H1 (cell line): ENCODE data around the gene RFK. TPM values are rescaled to one million over a fixed set of nuclear protein-coding genes. Genes with fewer than 3 reads are reported as not detected.

Experiments
- CTCF ChIA-PET: fragments of 300-600 bp; sonication (Branson Sonifier 250); formaldehyde crosslinking; loops from one replicate; lab custom pipeline; 2021; ENCODE audit not compliant: partially characterized antibody; lab: Charles Lee
- POLR2A ChIA-PET: fragments of 300-600 bp; sonication (Branson Sonifier 250); formaldehyde crosslinking; loops from one replicate; lab custom pipeline; 2021; ENCODE audit warnings: inconsistent platforms; ENCODE audit not compliant: partially characterized antibody; lab: Charles Lee
- DNase-seq, 2 experiments: peaks; one replicate each; pipeline versions ENCODE4 v3.0.0 to v3.0.0-alpha.2; 2010 to 2022; ENCODE audit warnings: low spot score in 2 of 2, low read depth in 1 of 2, mixed read lengths in 1 of 2
- FAIRE-seq: peaks from 2 replicates; lab custom pipeline; 2011; peaks lifted over from hg19 to GRCh38; lab: Jason Lieb, UNC
- H2AFZ ChIP-seq: 2 replicates; pipeline ENCODE4 v1.8.1; 2012; ENCODE audit warnings: low read length, inconsistent platforms
- H2AK5ac ChIP-seq: 2 replicates; pipeline ENCODE4 v1.6.1; 2013; ENCODE audit warnings: low read depth, low read length
- H2BK120ac ChIP-seq: replicated peaks from 2 replicates; pipeline ENCODE3; 2013; ENCODE audit warnings: low read depth, low read length, inconsistent platforms
- H2BK12ac ChIP-seq: 2 replicates; pipeline ENCODE4 v1.6.1; 2013; ENCODE audit warnings: low read depth, low read length
- H2BK15ac ChIP-seq: 2 replicates; pipeline ENCODE4 v1.6.1; 2013; ENCODE audit warnings: low read length
- H2BK20ac ChIP-seq: 2 replicates; pipeline ENCODE4 v1.6.1; 2013; ENCODE audit warnings: low read length
- H2BK5ac ChIP-seq: 2 replicates; pipeline ENCODE4 v1.6.1; 2013; ENCODE audit warnings: low read depth, low read length
- H3K14ac ChIP-seq: 2 replicates; pipeline ENCODE4 v1.6.1; 2013; ENCODE audit warnings: inconsistent platforms; ENCODE audit not compliant: insufficient read length
- H3K18ac ChIP-seq: 2 replicates; pipeline ENCODE4 v1.6.1; 2013; ENCODE audit warnings: low read length; ENCODE audit errors: extremely low read depth
- H3K23ac ChIP-seq: 2 replicates; pipeline ENCODE4 v1.6.1; 2013; ENCODE audit warnings: inconsistent platforms; ENCODE audit not compliant: insufficient read length
- H3K23me2 ChIP-seq: 2 replicates; pipeline ENCODE4 v1.6.1; 2013; ENCODE audit warnings: low read depth, low read length
- H3K27ac ChIP-seq: 2 replicates; pipeline ENCODE4 v1.6.1; 2011; ENCODE audit warnings: low read depth, low read length, inconsistent platforms
- H3K27me3 ChIP-seq, 4 experiments: replicated peaks in 1 of 4; 1 replicate in 1 of 4; 2 replicates in 3 of 4; pipeline versions ENCODE4 v1.6.1 to v1.8.1; 2011 to 2013; ENCODE audit warnings: low read length in 3 of 4, mild to moderate bottlenecking in 3 of 4, inconsistent platforms in 2 of 4, mixed read lengths in 2 of 4, moderate library complexity in 1 of 4; ENCODE audit not compliant: control insufficient read depth in 3 of 4, insufficient read depth in 3 of 4; ENCODE audit errors: extremely low read depth in 1 of 4
- H3K36me3 ChIP-seq, 4 experiments: 2 replicates each; pipeline versions ENCODE4 v1.6.1 to v1.8.1; 2011 to 2013; ENCODE audit warnings: mild to moderate bottlenecking in 4 of 4, low read length in 3 of 4, moderate library complexity in 2 of 4, control low read depth in 1 of 4, inconsistent platforms in 1 of 4; ENCODE audit not compliant: insufficient read depth in 4 of 4, control insufficient read depth in 2 of 4
- H3K4ac ChIP-seq: replicated peaks from 2 replicates; pipeline ENCODE3; 2013; ENCODE audit warnings: low read length, low read depth, mixed read lengths, inconsistent platforms; ENCODE audit not compliant: insufficient read length
- H3K4me1 ChIP-seq, 4 experiments: replicated peaks in 1 of 4; 1 replicate in 1 of 4; 2 replicates in 3 of 4; pipeline versions ENCODE4 v1.6.1 to v1.8.1; 2011 to 2013; ENCODE audit warnings: low read length in 3 of 4, inconsistent platforms in 2 of 4, mixed read lengths in 1 of 4; ENCODE audit not compliant: insufficient read depth in 4 of 4, control insufficient read depth in 3 of 4
- H3K4me2 ChIP-seq, 2 experiments: 2 replicates each; pipeline versions ENCODE4 v1.6.1 to v1.8.1; 2011 to 2013; ENCODE audit warnings: low read depth in 2 of 2, low read length in 2 of 2, control low read depth in 1 of 2, inconsistent platforms in 1 of 2, mild to moderate bottlenecking in 1 of 2; ENCODE audit not compliant: insufficient read depth in 1 of 2
- H3K4me3 ChIP-seq, 4 experiments: fragments of 200-600, 300-600 bp in 1 of 4; sonication (generic), shearing (Covaris generic), sonication (Bioruptor Twin) in 1 of 4; 2 replicates each; pipeline versions ENCODE4 v1.5.1 to v1.8.1; 2011 to 2016; ENCODE audit warnings: low read length in 4 of 4, low read depth in 3 of 4, control low read depth in 2 of 4, inconsistent platforms in 2 of 4, mild to moderate bottlenecking in 2 of 4, mixed read lengths in 1 of 4, moderate library complexity in 1 of 4; ENCODE audit not compliant: insufficient read depth in 2 of 4; ENCODE audit errors: extremely low read depth in 1 of 4
- H3K56ac ChIP-seq: replicated peaks from 2 replicates; pipeline ENCODE3; 2013; ENCODE audit warnings: low read depth, mild to moderate bottlenecking, mixed read lengths, low read length, inconsistent platforms; ENCODE audit not compliant: insufficient read length
- H3K79me1 ChIP-seq: 2 replicates; pipeline ENCODE4 v1.6.1; 2013; ENCODE audit warnings: low read depth, low read length, control low read depth
- H3K79me2 ChIP-seq, 2 experiments: 2 replicates each; pipeline versions ENCODE4 v1.6.1 to v1.8.1; 2012 to 2013; ENCODE audit warnings: low read length in 2 of 2, mild to moderate bottlenecking in 2 of 2, inconsistent platforms in 1 of 2; ENCODE audit not compliant: insufficient read depth in 2 of 2, control insufficient read depth in 1 of 2
- H3K9ac ChIP-seq, 4 experiments: replicated peaks in 1 of 4; 1 replicate in 1 of 4; 2 replicates in 3 of 4; pipeline versions ENCODE4 v1.6.1 to v1.8.1; 2011 to 2013; ENCODE audit warnings: low read depth in 3 of 4, low read length in 3 of 4, control low read depth in 2 of 4, mild to moderate bottlenecking in 2 of 4, moderate library complexity in 2 of 4, inconsistent platforms in 1 of 4; ENCODE audit errors: extremely low read depth in 1 of 4
- H3K9me3 ChIP-seq, 2 experiments: 2 replicates each; pipeline versions ENCODE4 v1.6.1 to v1.8.1; 2012 to 2013; ENCODE audit warnings: mild to moderate bottlenecking in 2 of 2, moderate library complexity in 2 of 2, control low read depth in 1 of 2, inconsistent platforms in 1 of 2, low read depth in 1 of 2, low read length in 1 of 2, mixed read lengths in 1 of 2; ENCODE audit not compliant: insufficient read depth in 2 of 2
- H4K20me1 ChIP-seq, 2 experiments: replicated peaks in 1 of 2; 2 replicates each; pipeline versions ENCODE3 to v1.8.1; 2011 to 2013; ENCODE audit warnings: inconsistent platforms in 2 of 2, low read length in 2 of 2, mild to moderate bottlenecking in 1 of 2; ENCODE audit not compliant: insufficient read depth in 2 of 2, control insufficient read depth in 1 of 2
- H4K5ac ChIP-seq: 2 replicates; pipeline ENCODE4 v1.6.1; 2013; ENCODE audit warnings: low read length, low read depth, mixed read lengths, inconsistent platforms; ENCODE audit not compliant: insufficient read length
- H4K8ac ChIP-seq: 2 replicates; pipeline ENCODE4 v1.8.0; 2013; ENCODE audit warnings: mild to moderate bottlenecking, moderate library complexity, low read length, inconsistent platforms; ENCODE audit not compliant: insufficient read depth; ENCODE audit errors: extremely low read depth
- H4K91ac ChIP-seq: replicated peaks from 2 replicates; pipeline ENCODE3; 2013; ENCODE audit warnings: low read length, mixed read lengths, inconsistent platforms; ENCODE audit not compliant: insufficient read length
- CEBPB ChIP-seq: IDR thresholded peaks from 2 replicates; pipeline ENCODE4 v1.6.1; 2012; ENCODE audit warnings: low read depth, low read length
- CHD1 ChIP-seq: IDR thresholded peaks from 2 replicates; pipeline ENCODE4 v1.6.1; 2012; ENCODE audit warnings: low read depth, low read length, improper control_type of control experiment
- HDAC2 ChIP-seq, 2 experiments: fragments of 300-600 bp in 1 of 2; sonication (generic) in 1 of 2; IDR thresholded peaks; 2 replicates each; pipeline ENCODE4 v1.6.1; 2011 to 2012; ENCODE audit warnings: low read depth in 2 of 2, low read length in 2 of 2, mild to moderate bottlenecking in 2 of 2, moderate library complexity in 2 of 2, borderline replicate concordance in 1 of 2, inconsistent platforms in 1 of 2
- HDAC6 ChIP-seq: IDR thresholded peaks from one replicate; pipeline ENCODE4 v1.7.1; 2012; ENCODE audit warnings: low read depth, mild to moderate bottlenecking, inconsistent platforms, low read length, moderate library complexity
- SAP30 ChIP-seq: fragments of 300-600 bp; sonication (generic); IDR thresholded peaks from 2 replicates; pipeline ENCODE4 v1.7.1; 2012; ENCODE audit warnings: low read length, moderate library complexity, mild to moderate bottlenecking, inconsistent platforms; ENCODE audit not compliant: insufficient read depth, insufficient replicate concordance
- SIN3A ChIP-seq, 2 experiments: IDR thresholded peaks in 1 of 2; conservative IDR thresholded peaks in 1 of 2; 2 replicates each; pipeline ENCODE4 v1.6.1; 2011 to 2012; ENCODE audit warnings: low read length in 2 of 2, improper control_type of control experiment in 1 of 2, low read depth in 1 of 2, mild to moderate bottlenecking in 1 of 2
- SIRT6 ChIP-seq: IDR thresholded peaks from one replicate; pipeline ENCODE4 v1.7.1; 2012; ENCODE audit warnings: low read length, inconsistent platforms
- SIX5 ChIP-seq: IDR thresholded peaks from 2 replicates; pipeline ENCODE4 v1.6.1; 2011; ENCODE audit warnings: mild to moderate bottlenecking, low read depth, low read length
- WGBS, 2 experiments: shearing (Covaris generic) in 1 of 2; methylation state at CpG; one replicate each; pipeline versions ENCODE4 v1.1.6 to v1.1.7; 2013 to 2015; ENCODE audit warnings: low lambda C conversion rate in 2 of 2, mixed read lengths in 2 of 2, inconsistent platforms in 1 of 2, low coverage in 1 of 2, missing lambda C conversion rate in 1 of 2; ENCODE audit not compliant: insufficient replicate concordance in 2 of 2, insufficient coverage in 1 of 2, insufficient read length in 1 of 2; ENCODE audit errors: extremely low coverage in 1 of 2, missing lambda C conversion rate in 1 of 2; 5-methylcytosine and 5-hydroxymethylcytosine counted together
- polyA plus RNA-seq, 7 experiments: library from polyadenylated mRNA; depleted of rRNA in 3 of 7; stranded (reverse) in 5 of 7; unstranded in 2 of 7; fragments of >200 nt in 5 of 7; fragments of 200-250 nt in 2 of 7; gene quantifications; 1 replicate in 5 of 7; 2 replicates in 1 of 7; 4 replicates in 1 of 7; pipeline versions ENCODE4 v1.2.1 to v1.2.3, GENCODE V29; 2011 to 2013; ENCODE audit warnings: missing spikeins in 2 of 7, mixed read lengths in 2 of 7
- total RNA-seq: library from RNA; stranded (reverse); fragmentation: NEBNext Ultra II Directional; extraction: Animal tissue kit (Norgen Biotek cat#: 25700); gene quantifications from 2 replicates; pipeline ENCODE4 v1.2.1, GENCODE V29; 2021

The RFK gene
- total and polyA plus RNA-seq, 2 of the 8 experiments (the other 6 are each of a cell fraction or from before 2014, with no cell fraction given): 4.3 to 10.6 TPM

DNA sequence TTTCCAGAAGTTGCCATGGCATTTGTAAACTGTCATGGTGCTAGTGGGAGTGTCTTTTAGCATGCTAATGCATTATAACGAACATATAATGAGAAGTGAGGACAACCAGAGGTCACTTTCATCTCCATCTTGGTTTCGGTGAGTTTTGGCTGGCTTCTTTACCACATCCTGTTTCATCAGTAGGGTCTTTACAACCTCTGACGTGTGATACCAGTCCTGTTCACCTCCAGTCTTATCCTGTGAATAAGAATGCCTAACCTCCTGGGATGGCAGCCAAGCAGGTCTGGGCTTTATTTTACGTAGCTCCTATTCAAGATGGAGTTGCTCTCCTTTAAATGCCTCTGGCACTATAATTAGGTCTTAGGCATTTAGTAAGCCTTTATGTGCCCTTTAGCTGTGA lies 20.4 kb upstream of the RFK start:
- Histone ChIP-seq H3K36me3 (no peaks in the 10 kb centered on the region), H2AFZ (no peak overlapping the region), H3K14ac (no peak overlapping the region), H2BK15ac (0 out of 2 replicates have a peak overlapping the region, but pooled peaks have one; percentile 65), H3K18ac (no peak overlapping the region), H2BK20ac (no peak overlapping the region), H3K4ac (no peak overlapping the region), H2AK5ac (no peak overlapping the region), H2BK120ac (no peak overlapping the region), H4K91ac (no peak overlapping the region), H4K20me1 (no peaks in the 10 kb centered on the region), H2BK12ac (no peak overlapping the region), H3K79me2 (no peaks in the 10 kb centered on the region), H4K8ac (no peak overlapping the region), H3K23ac (no peak overlapping the region), H3K27ac (no peak overlapping the region), H3K4me1 (peaks cover 0 to 6% (median 0%) of the 10 kb centered on the region in 4 experiments; a peak in 2 of 7 replicates), H3K9ac (no peak overlapping the region), H4K5ac (no peak overlapping the region), H3K79me1 (no peaks in the 10 kb centered on the region), H3K4me3 (no peak overlapping the region), H3K27me3 (peaks cover 0 to 4% (median 0%) of the 10 kb centered on the region in 4 experiments; a peak in 1 of 7 replicates), H3K9me3 (peaks cover 0 to 4% of the 10 kb centered on the region in 2 experiments; a peak in 2 of 4 replicates), H2BK5ac (0 out of 2 replicates have a peak overlapping the region, but pooled peaks have one; percentile 7), H3K56ac (no peak overlapping the region), H3K23me2 (no peaks in the 10 kb centered on the region), H3K4me2 (no peak overlapping the region)
- ChIA-PET CTCF (interaction anchor here (0.6 to 1.1 kb wide), 2 partner anchors 46 to 119 kb away, joined by 3 to 4 read pairs; no protein-coding TSS in a partner anchor), POLR2A (interaction anchor here (0.6 kb wide), 1 partner anchor 228 kb away, joined by 5 read pairs; no protein-coding TSS in a partner anchor)
- 81% methylated on average over 4 of the region's 4 CpGs; no CpG with 5 or more reads in 1 of the 2 experiments for WGBS, 2 experiments
- TF ChIP-seq SAP30 (no peak), CEBPB (no peak), HDAC6 (no peak), HDAC2 (IDR thresholded peaks at IDR 0.05; ENCODE audit: borderline replicate concordance in 1 of 2, low read depth in 2 of 2, low read length in 2 of 2) (no peak), SIN3A (conservative IDR thresholded peaks at IDR 0.05 in 1 of 2, IDR thresholded peaks at IDR 0.05 in 1 of 2; ENCODE audit: low read depth in 1 of 2, low read length in 2 of 2) (no peak), SIRT6 (no peak), CHD1 (no peak), SIX5 (no peak)
- no peak for DNase-seq
- FAIRE-seq: no peak
